ENCODE results near the gene HHIPL1.
A peak's percentile ranks its signal among the peaks of the same experiment; 100 is the strongest.

Gene HHIPL1

DNA sequence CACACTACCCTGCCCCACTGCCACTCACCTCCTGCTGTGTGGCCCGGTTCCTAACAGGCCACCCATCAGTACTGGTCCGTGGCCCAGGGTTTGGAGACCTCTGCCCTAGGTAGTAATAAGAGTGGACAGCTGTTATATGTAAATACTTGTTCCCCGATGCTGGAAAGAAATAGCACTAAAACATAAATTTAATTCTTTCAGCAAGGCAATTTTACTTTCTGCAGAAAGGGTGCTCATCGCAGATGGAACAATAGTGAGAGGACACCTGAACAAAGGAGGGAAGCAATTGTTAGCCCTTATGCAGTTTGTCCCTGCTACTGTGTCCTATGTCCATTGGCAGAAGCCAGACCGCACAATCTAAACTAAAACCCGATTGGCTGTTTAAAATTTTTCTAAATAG, 33.3 kb downstream of the HHIPL1 start:
- DNase-seq: no peak

DNA sequence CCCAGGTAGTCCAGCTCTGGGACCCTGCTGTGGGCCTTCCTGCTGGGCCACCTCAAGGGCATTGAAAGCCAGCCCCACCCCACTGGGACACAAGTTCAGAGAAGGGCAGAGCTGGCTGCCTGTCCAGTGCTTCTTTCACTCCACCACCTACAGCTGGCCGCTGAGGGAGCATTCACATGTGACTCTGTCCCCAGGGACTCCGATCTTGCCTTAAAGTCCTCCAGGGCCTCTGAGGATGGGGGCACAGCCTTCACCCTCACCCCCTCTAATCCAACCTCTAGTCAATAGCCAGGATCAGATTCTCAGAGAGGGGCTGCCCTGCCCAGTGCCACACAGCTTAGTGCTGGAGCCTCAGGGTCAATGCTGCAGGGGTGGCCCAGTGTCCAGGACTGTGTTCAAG, 34.2 kb downstream of the HHIPL1 start:
- DNase-seq: no peak

DNA sequence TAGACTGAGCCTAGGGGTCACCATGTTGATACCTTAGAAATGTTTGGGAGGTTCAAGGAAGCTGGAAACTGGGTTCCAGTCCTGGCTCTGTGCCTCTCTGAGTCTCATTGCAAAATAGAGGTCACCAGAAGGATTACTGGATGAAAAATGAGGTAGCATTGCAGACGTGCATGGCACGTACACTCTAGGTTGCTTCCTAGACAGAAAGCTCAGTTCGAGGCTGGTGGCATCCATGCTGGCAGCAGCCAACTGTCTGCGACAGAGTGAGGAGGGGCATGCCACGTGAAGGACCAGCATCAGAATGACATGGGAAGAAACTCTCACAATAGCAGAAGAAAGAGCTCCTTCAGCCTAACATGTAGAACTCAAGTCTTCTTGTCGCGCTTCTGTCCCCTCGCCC, 34.6 kb downstream of the HHIPL1 start:
- DNase-seq: no peak

DNA sequence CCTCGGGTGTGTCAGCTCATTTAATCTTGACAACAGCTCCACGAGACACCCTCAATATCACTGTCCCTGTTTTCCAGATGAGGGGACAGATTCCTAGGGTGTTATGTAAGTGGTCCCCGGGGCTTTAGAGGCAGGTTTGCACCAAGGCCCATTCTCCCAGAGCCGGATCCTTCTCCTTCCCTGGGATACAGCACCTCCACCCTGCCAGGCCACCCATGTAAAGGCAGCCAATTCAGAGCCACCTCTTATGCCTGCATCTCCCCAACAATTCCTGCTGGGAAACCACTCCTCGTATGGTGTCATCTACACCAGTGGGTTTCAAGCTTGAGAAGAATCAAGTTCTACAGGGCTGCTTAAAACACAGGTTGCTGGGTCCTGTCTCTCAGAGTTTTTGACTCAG, 35.1 kb downstream of the HHIPL1 start:
- no peak for DNase-seq

DNA sequence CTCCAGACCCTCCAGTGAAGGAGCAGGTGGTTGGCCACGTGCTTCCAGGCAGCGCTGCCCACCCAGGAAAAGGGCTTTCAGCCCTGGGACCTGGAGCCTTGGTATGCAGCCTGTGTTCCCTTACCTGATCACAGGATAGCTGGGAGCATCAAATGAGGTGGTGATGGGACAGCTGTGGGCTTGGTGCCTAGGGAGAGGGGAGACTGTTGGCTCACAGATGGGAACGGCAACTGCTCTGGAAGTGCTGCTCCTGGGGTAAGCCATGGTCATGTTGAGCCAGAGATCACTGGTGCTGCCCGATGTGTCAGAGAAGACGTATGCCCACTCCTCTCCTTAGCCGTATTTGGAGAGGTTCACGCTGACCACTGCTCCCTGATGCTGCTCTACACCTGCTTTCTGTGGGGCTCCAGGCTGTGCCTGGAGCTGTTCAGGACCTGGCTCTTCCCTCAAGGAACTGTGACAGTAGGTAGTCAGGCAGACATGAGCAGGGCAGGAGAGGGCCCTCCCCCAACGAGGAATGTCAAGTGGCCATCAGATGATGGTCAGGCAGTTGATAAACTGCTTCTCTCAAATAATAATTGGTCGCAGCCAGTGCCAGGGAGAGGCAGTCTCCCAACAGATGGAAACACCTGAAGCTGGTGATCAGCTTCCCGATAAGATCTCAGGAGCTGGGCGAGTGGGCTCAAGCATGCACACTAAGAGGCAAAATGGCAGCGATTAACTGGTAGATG, 36.3 kb downstream of the HHIPL1 start:
- DNase-seq: no peak

DNA sequence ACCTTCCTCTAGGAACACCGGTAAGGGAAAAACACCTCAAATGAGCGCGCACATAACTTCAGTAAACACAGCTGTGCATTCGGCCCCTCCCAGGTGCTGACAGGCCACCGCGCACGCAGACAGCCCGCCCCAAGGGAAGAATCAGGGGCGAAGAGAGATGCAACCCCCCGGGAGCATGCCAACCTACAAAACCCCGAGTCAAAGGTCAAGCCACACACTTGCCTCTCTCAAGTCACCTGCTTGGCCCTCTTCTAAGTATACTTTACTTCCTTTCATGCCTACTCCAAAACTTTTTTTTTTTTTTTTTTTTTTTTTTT, 36.9 kb downstream of the HHIPL1 start:
- DNase-seq: no peak

DNA sequence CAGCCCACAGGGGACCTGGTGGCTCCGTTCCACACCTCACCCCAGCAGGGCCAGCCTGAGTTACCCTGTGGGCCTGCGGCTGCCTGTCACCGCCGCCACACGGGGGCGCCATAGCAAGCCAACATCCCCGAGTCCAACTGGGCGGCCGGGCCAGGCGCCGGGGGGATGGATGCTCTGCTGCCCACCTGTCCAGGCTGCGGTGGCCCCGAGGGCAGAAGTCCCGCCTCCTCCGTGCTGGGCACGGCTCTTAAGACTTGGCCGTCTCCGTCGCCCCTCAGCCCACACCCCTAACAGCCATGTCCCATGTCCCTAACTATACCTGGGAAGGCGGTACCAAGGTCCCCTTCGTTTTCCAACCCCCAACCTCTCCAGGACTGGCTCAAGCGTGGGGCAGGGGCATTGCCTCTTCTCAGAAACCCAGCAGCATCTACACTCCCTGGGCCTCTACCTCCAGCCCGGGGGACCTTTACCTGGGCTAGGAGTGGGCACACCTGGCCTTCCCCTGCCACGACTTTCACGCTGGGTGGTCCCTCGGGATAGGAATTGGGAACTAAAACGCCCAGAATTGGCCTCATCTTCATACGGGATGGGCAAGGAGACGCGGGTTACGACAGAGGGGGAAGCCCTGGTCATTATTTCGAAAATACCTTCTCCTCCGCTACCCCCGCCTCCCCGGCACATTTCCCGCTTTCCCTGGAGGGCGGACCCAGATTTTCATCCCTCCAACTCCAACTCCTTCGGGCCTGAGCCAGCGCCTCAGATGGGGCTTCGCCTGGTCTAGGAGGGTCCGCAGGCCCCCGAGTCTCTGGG, 38.1 kb downstream of the HHIPL1 start:
- DNase-seq: peak; percentile 83

DNA sequence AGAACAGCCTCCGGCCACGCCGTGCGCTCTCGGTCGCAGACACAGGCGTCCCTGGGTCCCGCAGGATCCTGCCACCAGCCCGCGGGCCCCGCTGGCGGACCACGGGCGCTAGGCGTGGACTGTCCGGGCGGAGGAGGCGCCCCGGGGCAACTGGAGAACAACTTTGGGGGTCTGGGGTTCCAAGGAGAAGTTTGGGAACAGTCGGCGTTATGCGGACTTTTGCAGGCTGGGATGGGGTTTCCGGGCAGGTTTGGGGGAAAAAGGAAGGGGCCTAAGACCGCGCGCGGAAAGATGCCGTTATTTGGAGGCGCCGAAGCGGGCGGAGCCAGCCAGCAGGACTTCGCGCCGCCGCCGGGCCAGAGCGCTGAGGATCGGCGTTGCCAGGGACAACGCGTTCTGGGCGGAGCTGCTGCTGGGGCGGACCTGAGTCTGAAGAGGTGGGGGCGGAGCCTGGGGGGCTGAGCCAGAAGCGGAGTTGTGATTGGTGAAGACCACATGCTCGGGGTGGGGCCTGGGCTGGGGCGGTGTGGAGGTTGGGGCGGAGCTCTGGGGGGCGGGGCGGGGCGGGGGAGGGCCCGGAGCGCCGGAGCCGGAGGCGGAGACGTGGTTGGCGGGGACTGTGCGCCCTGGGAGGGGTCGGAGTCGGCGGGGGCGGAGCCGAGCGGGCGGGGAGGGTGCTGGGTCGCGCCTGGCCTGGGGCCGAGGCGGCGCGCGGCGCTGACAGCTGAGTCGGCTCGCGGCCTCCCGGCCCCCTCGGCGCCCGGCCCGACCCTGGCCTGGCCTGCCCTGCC, 38.9 kb downstream of the HHIPL1 start, which contains the start of gene CYP46A1:
Gene CYP46A1, plus strand, starts transcription at position 680 of the 791 bp plus-strand sequence. CDS start 120 bp downstream, outside the sequence.
- DNase-seq: peak; percentile 100

DNA sequence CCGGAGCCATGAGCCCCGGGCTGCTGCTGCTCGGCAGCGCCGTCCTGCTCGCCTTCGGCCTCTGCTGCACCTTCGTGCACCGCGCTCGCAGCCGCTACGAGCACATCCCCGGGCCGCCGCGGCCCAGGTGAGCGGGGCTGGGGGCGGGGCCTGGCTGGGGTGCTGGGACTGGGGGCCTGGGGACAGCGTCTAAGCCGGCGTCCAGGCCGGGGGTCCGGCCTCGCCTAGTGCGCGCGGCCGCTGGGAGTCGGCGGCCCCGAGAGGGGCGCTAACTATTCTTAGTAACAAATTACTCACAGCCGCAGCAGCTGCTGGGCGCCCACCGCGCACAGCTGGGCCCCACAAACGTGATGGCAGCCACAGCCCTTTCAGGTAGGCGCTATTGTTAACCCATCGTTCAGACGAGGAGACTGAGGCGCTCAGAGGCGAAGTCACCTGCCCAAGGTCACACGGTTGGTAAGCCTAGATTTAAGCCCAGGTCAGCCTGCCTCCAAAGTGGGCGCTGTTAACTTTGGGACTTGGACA, 39.5 kb downstream of the HHIPL1 start:
- DNase-seq: no peak

DNA sequence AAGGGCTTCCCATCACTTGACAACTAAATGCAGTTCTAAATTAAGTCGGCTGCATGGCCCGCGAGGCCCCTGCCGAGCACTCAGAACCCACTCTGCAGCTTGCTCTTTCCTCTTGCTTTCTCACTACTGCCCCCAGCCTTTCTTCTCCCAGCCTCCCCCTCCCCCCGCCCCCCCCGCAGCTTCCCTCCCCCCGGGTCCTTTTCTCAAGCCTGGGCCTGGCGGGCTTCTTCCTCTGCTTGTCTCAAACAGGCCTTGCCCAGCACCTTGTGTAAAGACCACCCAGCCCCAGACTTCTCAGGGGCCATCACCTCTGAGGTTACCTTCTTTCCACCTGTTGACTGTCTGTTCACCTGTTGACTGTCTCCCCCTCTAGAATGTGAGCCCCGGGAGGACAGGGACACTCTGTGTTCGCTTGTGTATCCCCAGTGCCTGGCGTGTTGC, 40.2 kb downstream of the HHIPL1 start:
- no peak for DNase-seq

DNA sequence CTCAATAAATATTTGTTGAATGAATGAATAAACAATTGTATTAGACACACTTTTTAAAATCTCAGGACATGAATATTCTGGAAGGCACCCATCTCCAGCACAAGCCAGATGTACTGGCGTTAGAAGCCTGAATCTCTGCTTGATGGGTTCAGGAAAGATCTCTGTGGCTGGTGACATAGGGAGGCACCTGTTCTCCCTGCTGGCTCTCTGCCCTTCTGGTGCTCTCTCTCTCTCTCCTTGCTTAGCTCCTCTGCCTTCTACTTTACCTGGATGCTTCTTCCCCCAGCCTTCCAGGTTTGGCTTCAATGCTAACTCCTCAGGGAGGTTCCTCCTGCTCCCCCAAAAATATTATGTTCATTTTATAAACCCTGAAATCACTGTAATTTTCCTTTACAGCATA, 40.7 kb downstream of the HHIPL1 start:
- no peak for DNase-seq

DNA sequence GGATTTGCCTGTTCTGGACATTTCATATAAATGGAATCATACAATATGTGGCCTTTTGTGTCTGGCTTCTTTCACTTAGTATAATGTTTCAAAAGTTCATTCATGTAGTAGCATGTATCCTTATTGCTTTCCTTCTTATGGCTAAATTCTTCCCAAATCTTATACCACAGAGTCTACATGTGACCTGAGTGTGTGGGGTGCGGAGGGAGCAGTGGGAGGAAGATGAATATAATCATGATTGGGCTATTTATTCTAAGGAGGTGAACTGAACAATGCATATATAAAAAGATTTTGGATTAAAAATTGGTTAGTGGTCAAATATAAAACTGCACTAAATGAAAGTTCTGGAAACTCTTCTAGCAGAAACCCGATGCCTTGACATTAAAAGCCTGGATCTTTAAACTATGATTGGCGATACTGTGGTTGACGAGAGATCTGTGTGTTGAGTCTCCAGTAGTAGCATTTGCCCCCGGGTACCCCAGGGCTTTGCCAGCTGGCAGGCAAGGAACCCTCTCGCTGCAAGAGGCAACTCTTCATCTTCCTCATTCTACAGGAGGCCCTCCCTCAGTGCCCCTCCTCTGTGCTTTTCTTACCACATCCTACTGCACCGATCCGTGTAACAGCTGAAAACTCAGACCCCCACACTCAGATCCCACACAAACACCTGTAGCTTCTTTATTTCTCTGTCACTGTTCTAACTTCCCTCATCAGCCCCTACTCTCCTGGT, 41.8 kb downstream of the HHIPL1 start:
- no peak for DNase-seq

DNA sequence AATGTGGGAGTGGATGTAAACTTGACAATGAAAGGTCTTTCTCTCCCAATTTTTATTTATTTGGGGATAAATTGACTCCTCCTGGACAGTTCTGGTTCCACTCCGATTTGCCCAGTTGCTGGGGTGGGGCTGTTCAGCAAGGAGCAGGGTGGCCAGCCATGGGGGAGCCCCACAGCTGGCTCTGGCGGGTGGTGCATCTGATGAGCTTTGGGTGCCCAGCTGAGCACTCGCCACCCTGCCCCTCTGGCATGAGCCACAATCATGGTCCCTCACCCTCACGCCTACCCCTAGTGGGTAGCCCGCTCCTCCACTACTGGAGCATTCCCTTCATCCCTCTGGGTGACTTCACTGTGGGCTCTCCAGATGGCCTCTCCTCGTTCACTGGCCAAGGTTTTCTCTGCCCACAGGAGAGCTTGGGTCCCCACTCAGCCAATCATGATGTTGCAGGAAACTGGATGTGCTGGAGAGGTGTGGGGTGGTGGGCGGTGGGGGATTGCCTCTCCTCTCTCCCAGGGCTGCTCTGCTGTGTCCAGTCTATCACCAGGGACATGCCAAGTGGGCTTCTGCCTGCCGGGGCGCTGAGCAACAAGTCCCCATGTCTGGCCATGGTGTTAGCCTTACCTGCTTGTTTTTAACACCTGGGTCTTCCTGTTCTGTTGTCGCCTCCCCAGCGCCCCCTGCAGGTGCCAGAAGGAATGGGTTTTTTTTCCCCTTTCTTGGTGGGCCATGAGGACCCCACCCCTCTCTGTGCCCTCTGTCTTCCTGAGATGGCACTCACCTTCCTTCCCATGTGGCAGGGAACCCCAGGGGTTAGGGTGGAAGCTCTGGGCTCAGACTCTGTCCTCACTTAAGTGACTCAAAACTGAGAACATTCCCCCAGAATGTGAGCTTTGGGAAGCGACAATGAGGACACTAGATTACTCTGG, 42.6 kb downstream of the HHIPL1 start:
- DNase-seq: peak; percentile 22

DNA sequence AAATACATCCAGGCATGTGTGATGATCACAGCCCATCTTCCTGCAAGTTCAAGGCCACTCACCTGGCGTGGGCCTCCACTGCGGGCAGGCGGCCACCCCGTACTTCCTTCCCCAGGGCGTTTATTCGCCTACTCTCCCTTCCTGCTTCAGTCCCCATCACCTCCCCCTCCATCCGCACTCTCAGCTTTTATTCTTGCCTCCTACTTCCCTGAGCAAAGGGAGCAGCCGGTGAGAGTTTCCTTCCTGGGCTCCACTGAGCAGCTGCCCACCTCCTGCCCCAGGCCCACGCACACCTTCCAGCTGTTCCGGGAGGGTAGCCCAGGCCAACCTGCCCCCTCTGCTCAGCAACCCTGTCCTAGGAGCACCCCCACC, 43.3 kb downstream of the HHIPL1 start:
- no peak for DNase-seq

DNA sequence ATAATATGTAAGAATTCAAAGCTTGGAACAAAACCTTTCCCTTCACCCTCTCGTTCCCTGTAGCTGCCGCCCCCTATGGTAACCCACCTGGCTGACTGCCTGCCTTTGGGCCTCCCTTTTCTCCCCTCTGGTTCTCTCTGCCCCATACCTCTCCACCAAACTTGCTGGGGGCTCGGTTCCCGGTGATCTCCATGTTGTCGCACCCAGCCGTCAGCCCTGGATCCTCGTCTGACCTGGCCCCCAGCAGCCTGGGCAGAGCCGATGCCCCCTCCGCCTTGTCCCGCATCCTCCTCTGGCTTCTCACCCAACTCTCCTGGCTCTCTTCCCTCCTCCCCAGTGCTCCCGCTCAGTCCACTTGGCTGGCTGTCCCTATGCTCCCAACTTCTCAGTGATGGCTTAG, 43.7 kb downstream of the HHIPL1 start:
- DNase-seq: no peak

DNA sequence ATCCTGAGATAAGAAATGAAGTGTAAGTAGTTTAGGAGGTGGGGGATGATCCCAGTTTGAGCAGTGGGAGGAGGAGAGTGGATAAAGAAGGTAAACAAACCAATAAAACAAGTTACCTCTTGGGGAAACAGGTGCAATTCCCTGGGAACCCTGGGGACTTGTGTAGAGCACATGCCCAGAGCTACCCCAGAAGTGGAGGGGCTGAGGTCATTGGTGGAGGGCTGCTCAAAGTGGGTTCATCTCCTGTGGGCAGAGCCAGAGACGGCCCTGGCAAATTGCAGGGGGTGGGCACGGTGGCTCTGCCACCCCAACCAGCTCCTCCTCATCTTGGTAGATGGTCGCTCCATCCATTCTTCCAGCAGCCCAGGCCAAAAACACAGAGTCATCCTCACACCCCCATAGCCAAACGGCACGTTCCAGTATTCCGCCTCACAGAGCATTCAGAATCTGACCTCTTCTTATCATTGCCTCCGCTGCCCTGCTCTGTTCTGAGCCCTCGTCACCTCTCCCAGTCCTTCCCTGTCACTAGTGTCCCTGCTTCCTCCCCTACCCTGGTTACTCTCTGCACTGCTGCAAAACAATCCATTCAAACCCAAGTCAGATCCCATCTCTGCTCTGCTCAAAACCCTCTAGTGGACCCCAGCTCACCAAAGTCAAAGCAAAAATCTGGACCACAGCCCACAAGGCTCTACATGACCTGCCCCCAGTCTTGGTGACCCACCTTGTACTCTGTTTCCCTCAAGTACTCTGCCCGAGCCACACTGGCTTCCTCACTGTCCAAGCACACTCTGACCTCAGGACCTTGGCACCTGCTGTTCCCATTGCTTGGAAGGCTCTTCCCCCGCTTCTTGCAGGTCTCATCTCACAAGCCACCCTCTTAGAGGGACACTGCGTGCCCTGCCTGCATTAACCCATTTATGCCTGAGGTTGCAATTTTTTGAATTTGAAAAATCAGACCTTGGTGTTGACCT, 44.6 kb downstream of the HHIPL1 start:
- no peak for DNase-seq

DNA sequence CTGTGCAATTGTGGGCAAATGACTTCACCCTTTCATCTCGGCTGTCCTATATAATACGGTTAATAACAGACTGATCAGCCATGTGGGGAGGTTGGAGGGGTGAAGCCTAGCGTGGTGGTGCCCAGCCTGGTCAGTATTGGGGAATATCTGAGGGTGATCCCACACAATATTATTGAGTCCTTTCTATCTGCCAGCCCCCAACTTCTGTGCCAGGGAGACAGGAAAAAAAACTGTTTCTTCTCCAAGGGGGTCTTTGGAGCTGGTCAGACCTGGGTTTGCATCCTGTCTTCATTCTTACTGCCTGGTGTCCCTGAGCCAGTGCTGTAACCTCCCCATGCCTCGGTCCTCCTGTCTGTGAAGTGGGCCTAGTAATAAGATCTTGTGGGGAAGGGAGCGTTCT, 45.7 kb downstream of the HHIPL1 start:
- DNase-seq: no peak

DNA sequence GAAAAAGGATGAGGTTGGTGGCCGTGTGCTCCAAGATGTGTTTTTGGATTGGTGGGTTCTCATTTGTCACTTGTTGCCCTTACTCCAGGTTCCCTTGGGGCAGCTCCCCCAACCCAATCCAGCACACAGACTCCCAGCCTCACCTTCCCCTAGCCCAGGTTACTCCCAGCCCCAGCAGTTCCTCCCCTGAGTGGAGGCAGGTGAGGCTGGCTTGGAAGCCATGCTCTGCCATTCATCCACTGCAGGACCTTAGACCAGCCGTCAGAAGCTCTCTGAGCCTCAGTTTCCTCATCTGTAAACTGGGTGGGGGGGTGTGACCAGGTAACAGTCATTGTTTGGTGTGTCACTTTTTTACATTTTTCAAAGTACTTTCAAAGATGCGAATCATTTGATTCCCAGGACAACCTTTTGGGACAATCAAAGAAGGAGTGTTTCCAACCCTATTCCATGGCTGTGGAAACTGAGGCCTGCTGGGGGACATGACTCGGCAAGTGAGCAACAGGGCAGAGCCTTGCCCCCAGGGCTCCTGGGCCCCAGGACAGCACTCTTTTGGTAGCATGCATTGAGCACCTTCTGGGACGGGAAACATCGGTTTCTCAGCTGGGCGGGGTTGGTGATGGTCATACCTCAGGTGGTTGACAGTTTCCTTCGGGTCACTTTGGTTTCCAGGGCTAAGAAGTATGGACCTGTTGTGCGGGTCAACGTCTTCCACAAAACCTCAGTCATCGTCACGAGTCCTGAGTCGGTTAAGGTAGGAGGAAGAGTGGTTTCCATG, 46.4 kb downstream of the HHIPL1 start:
- DNase-seq: no peak

DNA sequence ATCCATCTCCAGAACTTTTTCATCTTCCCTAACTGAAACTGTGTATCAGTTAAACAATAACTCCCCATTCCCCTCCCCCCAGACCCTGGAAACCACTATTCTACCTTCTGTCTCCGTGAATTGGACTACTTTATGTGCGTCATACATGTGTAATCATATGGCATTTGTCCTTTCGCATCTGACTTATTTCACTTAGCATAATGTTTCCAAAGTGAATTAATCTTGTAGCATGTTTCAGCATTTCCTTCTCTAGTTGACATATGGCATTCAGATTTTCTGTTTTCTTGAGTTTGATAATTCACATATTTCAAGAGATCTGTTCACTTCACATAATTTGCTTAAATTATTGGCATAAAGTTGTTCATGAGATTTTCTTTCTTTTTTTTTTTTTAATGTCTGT, 49.0 kb downstream of the HHIPL1 start:
- DNase-seq: no peak

DNA sequence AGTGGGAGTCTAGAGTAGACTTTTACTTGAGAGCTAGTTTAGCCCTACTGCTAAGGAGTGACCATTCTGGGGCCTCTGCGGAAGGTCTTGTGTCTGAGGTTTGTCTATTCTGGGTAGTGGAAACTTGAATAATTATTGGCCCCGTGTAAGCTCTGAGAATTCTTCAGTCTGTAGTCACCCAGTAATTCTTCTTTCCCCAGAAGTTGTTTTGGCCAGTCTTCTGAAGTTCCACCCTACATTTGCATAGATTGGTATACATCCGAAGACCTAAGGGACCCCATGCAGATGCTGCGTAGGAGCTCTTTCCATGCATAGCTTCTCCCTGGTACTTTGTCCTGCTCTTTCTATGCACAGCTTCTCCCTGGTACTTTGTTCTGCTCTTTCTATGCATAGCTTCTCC, 52.0 kb downstream of the HHIPL1 start:
- DNase-seq: no peak

Measured in activated gamma-delta T cell treated with Interleukin-2 at 50 U/mL for 16 hours (primary cell).